AG04449 (cell line): Measurements from ENCODE around the gene GET4.

ENCODE experiments used
- CTCF ChIA-PET: fragments of 350-600 bp; formaldehyde crosslinking; extraction: SDS; loops from one replicate; lab custom pipeline; 2021; ENCODE audit warnings: antibody characterized with exemption; lab: Yijun Ruan, JAX
- POLR2A ChIA-PET: fragments of 400-600, 350-600 bp; formaldehyde crosslinking; extraction: SDS; loops from one replicate; lab custom pipeline; 2020; ENCODE audit warnings: antibody characterized with exemption, inconsistent platforms; lab: Yijun Ruan, JAX
- DNase-seq: peaks from one replicate; pipeline ENCODE4 v3.0.0-alpha.2; 2010; ENCODE audit warnings: low read depth, low spot score
- H3K4me3 ChIP-seq: 2 replicates; pipeline ENCODE4 v1.5.1; 2011; ENCODE audit warnings: low read depth, mild to moderate bottlenecking, control low read depth, low read length
- CTCF ChIP-seq: IDR thresholded peaks from one replicate; pipeline ENCODE4 v1.5.1; 2011; ENCODE audit warnings: mild to moderate bottlenecking, moderate library complexity, low read length, control low read depth, inconsistent platforms; ENCODE audit not compliant: insufficient read depth; ENCODE audit errors: missing control alignments

The GET4 gene

GRCh38 chr7:863106-863505 lies 13.2 kb upstream of the GET4 start:
- ChIA-PET CTCF (interaction anchor here (0.8 to 3.6 kb wide), 4 partner anchors 9 to 77 kb away, joined by 3 to 33 read pairs (median 6); no protein-coding TSS in a partner anchor), POLR2A (no interaction called here)
- H3K4me3 ChIP-seq, result no peak overlapping the region
- no peak for DNase-seq
- TF ChIP-seq CTCF, result no peak

- ChIA-PET CTCF (interaction anchor here (1.1 to 1.4 kb wide), 2 partner anchors 10 to 16 kb away, joined by 3 read pairs; partner anchors contain the start of gene GET4), POLR2A (no interaction called here)
- H3K4me3 ChIP-seq, result no peak overlapping the region
- no peak for TF ChIP-seq CTCF
- DNase-seq, result no peak
Measured at GRCh38 chr7:865921-866320, 10.4 kb upstream of the GET4 start.

GRCh38 chr7:867001-867405 lies 9.4 kb upstream of the GET4 start:
- TF ChIP-seq CTCF, result no peak
- DNase-seq, result no peak
- CTCF ChIA-PET, result interaction anchor here (1.2 to 2.3 kb wide), 2 partner anchors 79 to 81 kb away, joined by 5 to 11 read pairs; no protein-coding TSS in a partner anchor
- no peak overlapping the region for H3K4me3 ChIP-seq
- POLR2A ChIA-PET, result interaction anchor here (1.0 kb wide), 1 partner anchor 33 kb away, joined by 3 read pairs; no protein-coding TSS in a partner anchor

- H3K4me3 ChIP-seq, result no peak overlapping the region
- DNase-seq, result no peak
- TF ChIP-seq CTCF, result peak; percentile 15
- POLR2A ChIA-PET, result interaction anchor here (1.0 kb wide), 1 partner anchor 34 kb away, joined by 3 read pairs; no protein-coding TSS in a partner anchor
- CTCF ChIA-PET, result interaction anchor here (1.2 to 2.3 kb wide), 2 partner anchors 79 to 81 kb away, joined by 5 to 11 read pairs; no protein-coding TSS in a partner anchor
Measured at GRCh38 chr7:867406-868188, 8.8 kb upstream of the GET4 start.

- POLR2A ChIA-PET, result interaction anchor here (1.0 kb wide), 1 partner anchor 34 kb away, joined by 3 read pairs; no protein-coding TSS in a partner anchor
- CTCF ChIA-PET, result interaction anchor here (1.2 to 2.3 kb wide), 2 partner anchors 80 to 82 kb away, joined by 5 to 11 read pairs; no protein-coding TSS in a partner anchor
- DNase-seq, result no peak
- no peak overlapping the region for H3K4me3 ChIP-seq
- TF ChIP-seq CTCF, result no peak
Measured at GRCh38 chr7:868189-868486, 8.2 kb upstream of the GET4 start.

GRCh38 chr7:869348-869747 lies 7.0 kb upstream of the GET4 start:
- DNase-seq, result no peak
- ChIA-PET CTCF (interaction anchor here (1.3 kb wide), 1 partner anchor 94 kb away, joined by 3 read pairs; no protein-coding TSS in a partner anchor), POLR2A (no interaction called here)
- no peak overlapping the region for H3K4me3 ChIP-seq
- TF ChIP-seq CTCF, result no peak
